C4-2B (cell line): Measurements from ENCODE around the gene RBFOX2.

Experiments
- H3K27ac ChIP-seq: fragments of 450-650 bp; 2 replicates; pipeline ENCODE4 v1.5.1; 2017
- ZFX ChIP-seq: fragments of 450-650 bp; IDR thresholded peaks from 2 replicates; pipeline ENCODE4 v1.6.1; 2017
- TF ChIP-seq, protein P1 (sequence below): fragments of 450-650 bp; conservative IDR thresholded peaks from 2 replicates; pipeline ENCODE4 v1.5.1; 2017; ENCODE audit warnings: mild to moderate bottlenecking

Gene RBFOX2

GRCh38 chr22:36003972-36004674 is 24.5 kb downstream of the RBFOX2 start:
- TF ChIP-seq ZFX = no peak
- TF ChIP-seq, protein P1, sequence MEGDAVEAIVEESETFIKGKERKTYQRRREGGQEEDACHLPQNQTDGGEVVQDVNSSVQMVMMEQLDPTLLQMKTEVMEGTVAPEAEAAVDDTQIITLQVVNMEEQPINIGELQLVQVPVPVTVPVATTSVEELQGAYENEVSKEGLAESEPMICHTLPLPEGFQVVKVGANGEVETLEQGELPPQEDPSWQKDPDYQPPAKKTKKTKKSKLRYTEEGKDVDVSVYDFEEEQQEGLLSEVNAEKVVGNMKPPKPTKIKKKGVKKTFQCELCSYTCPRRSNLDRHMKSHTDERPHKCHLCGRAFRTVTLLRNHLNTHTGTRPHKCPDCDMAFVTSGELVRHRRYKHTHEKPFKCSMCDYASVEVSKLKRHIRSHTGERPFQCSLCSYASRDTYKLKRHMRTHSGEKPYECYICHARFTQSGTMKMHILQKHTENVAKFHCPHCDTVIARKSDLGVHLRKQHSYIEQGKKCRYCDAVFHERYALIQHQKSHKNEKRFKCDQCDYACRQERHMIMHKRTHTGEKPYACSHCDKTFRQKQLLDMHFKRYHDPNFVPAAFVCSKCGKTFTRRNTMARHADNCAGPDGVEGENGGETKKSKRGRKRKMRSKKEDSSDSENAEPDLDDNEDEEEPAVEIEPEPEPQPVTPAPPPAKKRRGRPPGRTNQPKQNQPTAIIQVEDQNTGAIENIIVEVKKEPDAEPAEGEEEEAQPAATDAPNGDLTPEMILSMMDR = no peak
- H3K27ac ChIP-seq = no peak overlapping the region

DNA sequence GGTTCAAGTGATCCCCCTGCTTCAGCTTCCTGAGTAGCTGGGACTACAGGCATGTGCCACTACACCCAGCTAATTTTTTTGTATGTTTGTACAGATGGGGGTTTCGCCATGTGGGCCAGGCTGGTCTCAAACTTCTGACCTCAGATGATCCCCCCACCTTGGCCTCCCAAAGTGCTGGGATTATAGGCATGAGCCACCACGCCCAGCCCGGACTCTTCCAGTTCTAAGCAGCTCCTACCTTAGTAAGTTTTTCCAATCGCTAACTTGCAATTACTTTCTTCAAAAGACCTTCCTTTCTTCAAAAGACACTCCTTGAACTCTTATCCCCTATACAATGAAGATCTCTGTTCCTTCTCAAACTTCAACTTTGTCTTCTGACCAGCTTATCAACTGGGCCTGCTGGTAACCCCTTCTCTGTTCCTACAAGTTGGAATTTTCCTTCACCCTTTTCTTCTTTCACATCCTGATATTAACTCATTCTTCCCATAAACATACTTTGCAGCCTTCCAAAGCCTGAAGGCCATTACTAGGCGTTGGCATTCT is 25.8 kb downstream of the RBFOX2 start:
- H3K27ac ChIP-seq = no peak overlapping the region
- TF ChIP-seq, protein P1 = no peak
- no peak for TF ChIP-seq ZFX

- H3K27ac ChIP-seq = no peak overlapping the region
- TF ChIP-seq ZFX = no peak
- TF ChIP-seq, protein P1 = no peak
These were observed 26.5 kb downstream of the RBFOX2 start for GRCh38 chr22:36002084-36002483.

DNA sequence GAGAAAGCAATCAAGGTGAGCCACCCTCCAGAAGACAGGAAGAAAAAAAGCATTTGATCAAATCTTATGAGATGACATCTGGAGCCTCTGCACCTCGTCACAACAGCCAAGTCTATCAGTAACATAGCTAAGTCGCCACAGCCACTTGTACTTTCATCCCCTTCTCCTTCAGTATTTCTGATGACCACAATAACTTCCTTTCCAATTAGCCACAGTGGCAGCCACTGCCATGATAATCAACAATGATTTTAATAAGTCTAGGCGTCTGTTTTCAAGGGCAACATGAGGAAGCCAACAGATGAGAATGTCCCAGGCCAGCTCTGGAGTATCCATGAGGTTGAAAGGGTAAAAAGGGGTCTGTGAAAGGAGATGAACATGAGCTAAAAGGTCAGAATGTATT is 29.9 kb downstream of the RBFOX2 start:
- H3K27ac ChIP-seq = no peak overlapping the region
- TF ChIP-seq, protein P1 = no peak
- TF ChIP-seq ZFX = no peak

- no peak overlapping the region for H3K27ac ChIP-seq
- no peak for TF ChIP-seq ZFX
- TF ChIP-seq, protein P1 = no peak
These were observed 31.2 kb downstream of the RBFOX2 start for GRCh38 chr22:35997438-35997837.

- no peak for TF ChIP-seq ZFX
- TF ChIP-seq, protein P1 = no peak
- no peak overlapping the region for H3K27ac ChIP-seq
These were observed 32.0 kb downstream of the RBFOX2 start for GRCh38 chr22:35996596-35996995.

DNA sequence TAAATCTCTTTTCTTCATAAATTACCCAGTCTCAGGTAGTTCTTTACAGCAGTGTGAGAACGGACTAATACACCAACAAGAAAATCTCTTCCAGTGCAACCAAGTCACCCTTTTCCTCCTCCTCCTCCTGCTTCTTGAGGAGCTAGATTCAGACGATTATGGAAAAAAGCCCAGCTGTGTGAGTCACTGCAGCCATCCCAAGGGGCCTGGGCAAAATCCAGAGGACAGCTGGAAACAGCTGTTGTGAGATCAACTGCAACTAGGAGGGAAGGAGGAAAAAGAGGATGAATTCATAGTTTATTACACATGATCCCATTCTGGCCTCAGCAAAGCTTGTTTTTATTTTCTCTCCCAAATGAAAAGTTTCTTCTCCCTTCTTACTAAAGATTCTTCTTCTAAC is 32.9 kb downstream of the RBFOX2 start:
- no peak overlapping the region for H3K27ac ChIP-seq
- TF ChIP-seq, protein P1 = no peak
- TF ChIP-seq ZFX = no peak
